Measurements from ENCODE around the gene SLC9A9. TPM values are rescaled to one million over a fixed set of nuclear protein-coding genes. Genes with fewer than 3 reads are reported as not detected.

SLC9A9 gene
- total and polyA plus RNA-seq, 9 of the 15 experiments (the other 6 are each of a cell fraction or from before 2014, with no cell fraction given): 0.03 to 0.13 TPM; not detected in 7

GRCh38 chr3:143266927-143267326, 581.3 kb downstream of the SLC9A9 start (continued):
- TF ChIP-seq ZNF316 (IDR thresholded peaks at IDR 0.05) (peak; percentile 75), ZNF277 (CRISPR knock-in tag; IDR thresholded peaks at IDR 0.05; ENCODE audit: borderline replicate concordance) (no peak), SETDB1 (IDR thresholded peaks at IDR 0.05; ENCODE audit: low read length) (no peak), ZFP30 (CRISPR knock-in tag; IDR thresholded peaks at IDR 0.05; ENCODE audit: borderline replicate concordance) (no peak), ZNF766 (CRISPR knock-in tag; conservative IDR thresholded peaks at IDR 0.05) (no peak), CHD1 (IDR thresholded peaks at IDR 0.05; ENCODE audit: low read length) (no peak), TFE3 (CRISPR knock-in tag; IDR thresholded peaks at IDR 0.05) (no peak), MAFG (tag; conservative IDR thresholded peaks at IDR 0.05) (0 out of 2 replicates have a peak, but pooled peaks have one; percentile 28), BDP1 (IDR thresholded peaks at IDR 0.05; ENCODE audit: insufficient read depth, insufficient read length) (no peak), CEBPZ (IDR thresholded peaks at IDR 0.05; ENCODE audit: borderline replicate concordance, low read depth, low read length) (no peak), PHF21A (IDR thresholded peaks at IDR 0.05; ENCODE audit: borderline replicate concordance, low read depth) (no peak)
